ENCODE measurements around the gene CA14.
"Not testable (repeated sequence)": the region's sequence is repeated elsewhere in the genome, so short reads cannot be mapped to it uniquely, and the experiment has no call there.

The CA14 gene

GRCh38 chr1:150236614-150237100 is 20.9 kb upstream of the CA14 start:
- TF ChIP-seq ESRRG (CRISPR knock-in tag; IDR thresholded peaks at IDR 0.05) (no peak), TOX (CRISPR knock-in tag; IDR thresholded peaks at IDR 0.05; ENCODE audit: borderline replicate concordance) (no peak), TCF4 (CRISPR knock-in tag; IDR thresholded peaks at IDR 0.05; ENCODE audit: borderline replicate concordance) (no peak), SNAI2 (CRISPR knock-in tag; IDR thresholded peaks at IDR 0.05) (no peak), ZC3H10 (CRISPR knock-in tag; IDR thresholded peaks at IDR 0.05) (no peak), GLIS3 (CRISPR knock-in tag; IDR thresholded peaks at IDR 0.05) (no peak), TSHZ2 (CRISPR knock-in tag; IDR thresholded peaks at IDR 0.05) (no peak), OSR1 (CRISPR knock-in tag; IDR thresholded peaks at IDR 0.05) (no peak)
- ATAC-seq = no peak

GRCh38 chr1:150237176-150237575 is 20.4 kb upstream of the CA14 start:
- ATAC-seq = not testable (repeated sequence)

- TF ChIP-seq ZFP30 (CRISPR knock-in tag; IDR thresholded peaks at IDR 0.05) = no peak
- no peak for TF ChIP-seq ISL1 (CRISPR knock-in tag; IDR thresholded peaks at IDR 0.05)
- TF ChIP-seq TCF4 (CRISPR knock-in tag; IDR thresholded peaks at IDR 0.05; ENCODE audit: borderline replicate concordance) = no peak
- TF ChIP-seq TOX (CRISPR knock-in tag; IDR thresholded peaks at IDR 0.05; ENCODE audit: borderline replicate concordance) = no peak
- no peak for TF ChIP-seq POU6F1 (CRISPR knock-in tag; IDR thresholded peaks at IDR 0.05; ENCODE audit: borderline replicate concordance, low read depth)
- TF ChIP-seq RARB (CRISPR knock-in tag; IDR thresholded peaks at IDR 0.05) = no peak
- TF ChIP-seq TSHZ2 (CRISPR knock-in tag; IDR thresholded peaks at IDR 0.05) = no peak
- no peak for TF ChIP-seq ZC3H10 (CRISPR knock-in tag; IDR thresholded peaks at IDR 0.05)
- no peak for TF ChIP-seq PATZ1 (CRISPR knock-in tag; IDR thresholded peaks at IDR 0.05; ENCODE audit: borderline replicate concordance)
- no peak for TF ChIP-seq ZNF565 (CRISPR knock-in tag; conservative IDR thresholded peaks at IDR 0.05; ENCODE audit: low read depth)
- no peak for TF ChIP-seq CSRNP3 (CRISPR knock-in tag; IDR thresholded peaks at IDR 0.05)
- no peak for TF ChIP-seq ESRRG (CRISPR knock-in tag; IDR thresholded peaks at IDR 0.05)
- no peak for TF ChIP-seq ZNF8 (CRISPR knock-in tag; IDR thresholded peaks at IDR 0.05)
- TF ChIP-seq OSR1 (CRISPR knock-in tag; IDR thresholded peaks at IDR 0.05) = no peak
- TF ChIP-seq GLIS3 (CRISPR knock-in tag; IDR thresholded peaks at IDR 0.05) = no peak
- no peak for TF ChIP-seq ARNTL (CRISPR knock-in tag; IDR thresholded peaks at IDR 0.05; ENCODE audit: borderline replicate concordance, low read depth)
- TF ChIP-seq BACH2 (CRISPR knock-in tag; IDR thresholded peaks at IDR 0.05; ENCODE audit: borderline replicate concordance) = no peak
- no peak for TF ChIP-seq ZFP3 (CRISPR knock-in tag; IDR thresholded peaks at IDR 0.05)
- TF ChIP-seq CSDC2 (CRISPR knock-in tag; IDR thresholded peaks at IDR 0.05) = no peak
- no peak for TF ChIP-seq ZNF70 (CRISPR knock-in tag; IDR thresholded peaks at IDR 0.05)
- no peak for ATAC-seq
Observed at GRCh38 chr1:150237746-150238145, 19.8 kb upstream of the CA14 start.

All from SK-N-SH treated with all-trans-retinoic acid at 6 μM for 48 hours (cell line).